NB4 (cell line): ENCODE results near the gene NUTM2A.
"Not testable (repeated sequence)": the region's sequence is repeated elsewhere in the genome, so short reads cannot be mapped to it uniquely, and the experiment has no call there.

ENCODE experiments used
- POLR2A ChIP-seq: IDR thresholded peaks from 2 replicates; pipeline ENCODE4 v1.6.1; 2011; ENCODE audit warnings: mild to moderate bottlenecking; ENCODE audit not compliant: insufficient read length; ENCODE audit errors: extremely low read depth
- TF ChIP-seq, protein P1 (sequence below): IDR thresholded peaks from one replicate; pipeline ENCODE4 v1.5.1; 2012; ENCODE audit warnings: low read depth, low read length
- TF ChIP-seq, protein P2 (sequence below): IDR thresholded peaks from 2 replicates; pipeline ENCODE4 v1.6.1; 2011; ENCODE audit warnings: low read depth, low read length

DNA sequence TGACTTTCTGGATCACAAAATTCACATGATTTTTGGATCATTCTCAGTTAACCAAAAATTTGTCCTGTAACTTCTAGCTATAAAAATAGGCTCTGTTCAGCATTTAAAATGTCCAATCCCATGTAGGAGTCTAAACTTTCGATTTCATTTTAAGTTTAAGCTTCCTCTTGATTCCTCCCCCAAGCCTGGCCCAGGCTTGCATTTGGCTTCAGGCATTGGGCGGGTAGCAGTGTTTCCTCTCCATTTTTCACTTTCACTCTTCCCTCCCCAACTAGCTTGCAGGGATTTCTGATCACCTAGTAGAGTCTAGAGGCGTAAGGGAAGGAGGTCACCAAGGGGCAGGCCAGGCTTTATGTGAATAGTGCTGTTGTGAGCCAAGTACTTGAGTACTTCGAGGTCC is 20.4 kb upstream of the NUTM2A start:
- not testable (repeated sequence) for TF ChIP-seq POLR2A
- TF ChIP-seq, protein P1, sequence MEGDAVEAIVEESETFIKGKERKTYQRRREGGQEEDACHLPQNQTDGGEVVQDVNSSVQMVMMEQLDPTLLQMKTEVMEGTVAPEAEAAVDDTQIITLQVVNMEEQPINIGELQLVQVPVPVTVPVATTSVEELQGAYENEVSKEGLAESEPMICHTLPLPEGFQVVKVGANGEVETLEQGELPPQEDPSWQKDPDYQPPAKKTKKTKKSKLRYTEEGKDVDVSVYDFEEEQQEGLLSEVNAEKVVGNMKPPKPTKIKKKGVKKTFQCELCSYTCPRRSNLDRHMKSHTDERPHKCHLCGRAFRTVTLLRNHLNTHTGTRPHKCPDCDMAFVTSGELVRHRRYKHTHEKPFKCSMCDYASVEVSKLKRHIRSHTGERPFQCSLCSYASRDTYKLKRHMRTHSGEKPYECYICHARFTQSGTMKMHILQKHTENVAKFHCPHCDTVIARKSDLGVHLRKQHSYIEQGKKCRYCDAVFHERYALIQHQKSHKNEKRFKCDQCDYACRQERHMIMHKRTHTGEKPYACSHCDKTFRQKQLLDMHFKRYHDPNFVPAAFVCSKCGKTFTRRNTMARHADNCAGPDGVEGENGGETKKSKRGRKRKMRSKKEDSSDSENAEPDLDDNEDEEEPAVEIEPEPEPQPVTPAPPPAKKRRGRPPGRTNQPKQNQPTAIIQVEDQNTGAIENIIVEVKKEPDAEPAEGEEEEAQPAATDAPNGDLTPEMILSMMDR, result not testable (repeated sequence)
- TF ChIP-seq, protein P2, sequence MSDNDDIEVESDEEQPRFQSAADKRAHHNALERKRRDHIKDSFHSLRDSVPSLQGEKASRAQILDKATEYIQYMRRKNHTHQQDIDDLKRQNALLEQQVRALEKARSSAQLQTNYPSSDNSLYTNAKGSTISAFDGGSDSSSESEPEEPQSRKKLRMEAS, result not testable (repeated sequence)
